Brain microvascular endothelial cell (primary cell): ENCODE results near the gene RIPOR3.
"Not testable (repeated sequence)": the region's sequence is repeated elsewhere in the genome, so short reads cannot be mapped to it uniquely, and the experiment has no call there.

Source experiments
- DNase-seq: peaks from one replicate; pipeline ENCODE4 v3.0.0-alpha.2; 2020
- H3K27ac ChIP-seq: fragments of 250-450 bp; sonication (Bioruptor Pico); 2 replicates; pipeline ENCODE4 v1.5.1; 2020; ENCODE audit warnings: mild to moderate bottlenecking, moderate library complexity
- H3K27me3 ChIP-seq: fragments of 250-450 bp; sonication (Bioruptor Pico); replicated peaks from 2 replicates; pipeline ENCODE4 v1.5.1; 2020; ENCODE audit warnings: mild to moderate bottlenecking
- H3K36me3 ChIP-seq: fragments of 250-450 bp; sonication (Bioruptor Pico); replicated peaks from 2 replicates; pipeline ENCODE4 v1.5.1; 2020; ENCODE audit warnings: mild to moderate bottlenecking
- H3K4me3 ChIP-seq: 2 replicates; pipeline ENCODE4 v1.5.1; 2011; ENCODE audit warnings: low read depth, mild to moderate bottlenecking, control low read depth, low read length, moderate library complexity
- in situ Hi-C: cut with HindIII; loops from 2 replicates; pipeline ENCODE4 v1.10.0; 2017; ENCODE audit warnings: low sequenced_read_pairs, low pct_ligation_motif_present
- TF ChIP-seq, protein P1 (sequence below): IDR thresholded peaks from 2 replicates; pipeline ENCODE4 v1.5.1; 2011; ENCODE audit warnings: low read depth, mild to moderate bottlenecking, moderate library complexity, low read length, control low read depth, inconsistent platforms; ENCODE audit errors: missing control alignments

Gene RIPOR3

DNA sequence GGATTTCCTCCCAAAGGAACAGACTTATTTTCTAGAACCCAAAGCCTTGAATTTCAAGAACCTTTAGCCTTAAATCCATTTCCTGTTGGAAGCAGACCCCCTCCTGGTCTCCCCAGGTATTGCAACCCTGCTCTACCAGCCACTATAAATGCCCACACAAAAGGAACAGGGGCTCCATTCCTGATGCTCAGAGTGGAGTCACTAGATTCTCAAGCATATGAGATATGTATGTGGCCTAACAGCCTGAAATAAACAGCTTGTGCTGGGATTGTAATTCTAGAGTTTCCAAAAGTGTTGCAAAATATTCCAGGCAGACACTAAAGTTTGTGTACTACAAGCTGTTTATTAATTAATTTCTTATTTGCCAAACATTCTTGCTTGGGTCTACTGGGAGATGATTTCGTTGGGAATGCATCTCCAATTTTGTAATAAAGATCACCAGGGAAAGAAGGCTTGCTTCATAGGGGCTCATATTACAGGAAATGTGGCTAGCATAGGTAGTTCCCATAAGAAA is 44.8 kb downstream of the RIPOR3 start:
- H3K36me3 ChIP-seq = no peaks in the 10 kb centered on the region
- H3K27ac ChIP-seq = peak overlapping the region; percentile 30
- in situ Hi-C loops = no loop called here
- DNase-seq = no peak
- H3K27me3 ChIP-seq = no peaks in the 10 kb centered on the region
- H3K4me3 ChIP-seq = no peak overlapping the region
- TF ChIP-seq, protein P1, sequence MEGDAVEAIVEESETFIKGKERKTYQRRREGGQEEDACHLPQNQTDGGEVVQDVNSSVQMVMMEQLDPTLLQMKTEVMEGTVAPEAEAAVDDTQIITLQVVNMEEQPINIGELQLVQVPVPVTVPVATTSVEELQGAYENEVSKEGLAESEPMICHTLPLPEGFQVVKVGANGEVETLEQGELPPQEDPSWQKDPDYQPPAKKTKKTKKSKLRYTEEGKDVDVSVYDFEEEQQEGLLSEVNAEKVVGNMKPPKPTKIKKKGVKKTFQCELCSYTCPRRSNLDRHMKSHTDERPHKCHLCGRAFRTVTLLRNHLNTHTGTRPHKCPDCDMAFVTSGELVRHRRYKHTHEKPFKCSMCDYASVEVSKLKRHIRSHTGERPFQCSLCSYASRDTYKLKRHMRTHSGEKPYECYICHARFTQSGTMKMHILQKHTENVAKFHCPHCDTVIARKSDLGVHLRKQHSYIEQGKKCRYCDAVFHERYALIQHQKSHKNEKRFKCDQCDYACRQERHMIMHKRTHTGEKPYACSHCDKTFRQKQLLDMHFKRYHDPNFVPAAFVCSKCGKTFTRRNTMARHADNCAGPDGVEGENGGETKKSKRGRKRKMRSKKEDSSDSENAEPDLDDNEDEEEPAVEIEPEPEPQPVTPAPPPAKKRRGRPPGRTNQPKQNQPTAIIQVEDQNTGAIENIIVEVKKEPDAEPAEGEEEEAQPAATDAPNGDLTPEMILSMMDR = peak; percentile 62

DNA sequence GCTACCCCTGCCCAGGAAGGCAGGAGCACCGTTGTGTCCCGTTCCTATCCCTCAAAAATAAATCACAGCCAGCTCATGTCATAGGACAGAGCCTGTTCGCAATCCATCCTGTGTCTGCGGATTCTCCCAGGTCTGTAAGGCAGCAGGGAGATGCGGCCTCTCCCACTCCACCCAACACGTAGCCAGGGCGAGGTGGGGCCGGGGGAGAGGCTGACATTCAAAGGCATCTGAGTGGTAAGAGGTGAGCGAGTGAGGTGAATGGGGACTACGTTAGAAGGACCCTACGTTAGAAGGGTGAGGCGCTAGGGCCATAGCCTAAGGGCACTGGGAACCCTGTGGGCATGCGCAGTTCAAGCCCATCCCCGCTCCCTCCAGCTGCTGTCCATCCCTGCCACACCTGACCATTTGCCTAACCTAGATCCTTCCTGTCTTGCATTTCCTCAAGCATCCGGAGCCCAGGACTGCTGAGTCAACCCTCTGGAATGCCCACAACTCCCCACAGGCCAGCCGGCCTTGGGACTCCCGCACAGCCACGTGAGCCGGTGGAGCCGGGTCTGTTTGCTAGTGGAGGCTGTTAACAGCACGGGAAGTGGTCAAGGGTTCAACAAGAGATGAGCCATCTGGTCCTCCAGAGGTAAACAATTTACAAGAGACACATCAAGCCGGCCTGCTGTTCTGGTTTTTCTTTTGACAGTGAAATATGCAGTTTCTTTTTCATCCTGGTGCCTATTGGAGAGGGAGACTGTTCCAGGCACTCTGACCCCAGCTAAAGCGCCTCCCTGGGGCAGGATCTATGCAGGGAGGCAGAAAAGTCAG is 45.9 kb downstream of the RIPOR3 start:
- in situ Hi-C loops = no loop called here
- TF ChIP-seq, protein P1 = no peak
- Histone ChIP-seq H3K27ac (peak overlapping the region; percentile 30), H3K4me3 (no peak overlapping the region), H3K27me3 (no peaks in the 10 kb centered on the region), H3K36me3 (no peaks in the 10 kb centered on the region)
- DNase-seq = peak; percentile 95

DNA sequence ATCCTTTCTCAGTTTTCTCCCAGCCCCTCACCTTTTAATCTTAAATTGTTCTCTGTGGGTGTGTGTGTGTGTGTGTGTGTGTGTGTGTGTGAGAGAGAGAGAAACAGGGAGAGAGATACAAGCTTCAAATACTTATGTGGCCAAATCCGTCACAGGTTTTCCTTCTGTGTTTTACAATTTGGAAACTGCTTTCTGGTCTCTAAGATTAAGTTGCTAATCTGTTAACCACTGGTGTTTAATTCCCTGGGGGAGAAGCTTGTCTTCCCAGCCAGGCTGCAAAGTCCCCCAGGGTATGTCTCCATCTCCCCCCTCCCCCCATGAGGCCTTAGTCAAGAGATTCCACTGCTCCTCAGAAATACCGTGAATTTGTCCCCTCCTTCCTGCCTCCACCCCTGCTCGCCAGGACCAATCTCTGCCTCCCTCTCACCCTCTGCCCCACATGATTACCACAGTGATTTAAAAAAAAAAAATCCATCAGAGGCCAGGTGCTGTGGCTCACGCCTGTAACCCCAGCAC is 49.0 kb downstream of the RIPOR3 start:
- Histone ChIP-seq H3K4me3 (no peak overlapping the region), H3K36me3 (no peaks in the 10 kb centered on the region), H3K27me3 (no peaks in the 10 kb centered on the region), H3K27ac (no peak overlapping the region)
- DNase-seq = no peak
- TF ChIP-seq, protein P1 = no peak
- in situ Hi-C loops = no loop called here

DNA sequence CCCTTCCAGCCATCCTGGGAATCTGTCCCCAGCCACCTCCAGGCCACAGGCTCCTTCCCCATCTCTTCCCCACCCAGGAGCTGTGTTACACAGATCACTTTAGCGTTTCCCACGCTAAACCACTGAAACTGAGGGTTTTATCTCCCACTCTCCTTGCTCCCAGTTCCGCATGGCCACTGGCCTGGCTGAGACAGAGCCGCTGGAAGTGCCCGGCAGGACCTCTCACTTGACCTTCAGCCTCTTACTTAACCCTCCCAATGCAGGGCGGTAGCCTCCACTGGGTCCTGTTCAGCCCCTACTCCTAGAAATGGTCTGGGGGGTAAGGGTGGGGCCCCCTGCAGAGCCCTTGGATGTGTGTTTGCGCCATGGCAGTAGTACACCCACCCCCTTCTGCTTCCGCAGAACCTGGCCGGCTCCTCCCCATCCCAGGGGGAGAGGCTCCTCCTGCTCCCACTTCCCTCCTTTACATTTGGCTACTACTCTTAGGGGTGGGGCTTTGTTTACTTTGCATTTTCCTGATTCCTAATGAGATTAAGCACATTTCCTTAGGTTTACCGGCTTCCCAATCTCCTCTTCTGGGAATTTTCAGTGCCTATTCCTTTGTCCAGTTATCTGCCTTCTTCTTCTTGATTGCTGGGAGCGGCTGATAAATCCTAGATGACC is 49.6 kb downstream of the RIPOR3 start:
- H3K27ac ChIP-seq, DNase-seq, in situ Hi-C loops, H3K27me3 ChIP-seq, H3K4me3 ChIP-seq, H3K36me3 ChIP-seq: not testable (repeated sequence)

DNA sequence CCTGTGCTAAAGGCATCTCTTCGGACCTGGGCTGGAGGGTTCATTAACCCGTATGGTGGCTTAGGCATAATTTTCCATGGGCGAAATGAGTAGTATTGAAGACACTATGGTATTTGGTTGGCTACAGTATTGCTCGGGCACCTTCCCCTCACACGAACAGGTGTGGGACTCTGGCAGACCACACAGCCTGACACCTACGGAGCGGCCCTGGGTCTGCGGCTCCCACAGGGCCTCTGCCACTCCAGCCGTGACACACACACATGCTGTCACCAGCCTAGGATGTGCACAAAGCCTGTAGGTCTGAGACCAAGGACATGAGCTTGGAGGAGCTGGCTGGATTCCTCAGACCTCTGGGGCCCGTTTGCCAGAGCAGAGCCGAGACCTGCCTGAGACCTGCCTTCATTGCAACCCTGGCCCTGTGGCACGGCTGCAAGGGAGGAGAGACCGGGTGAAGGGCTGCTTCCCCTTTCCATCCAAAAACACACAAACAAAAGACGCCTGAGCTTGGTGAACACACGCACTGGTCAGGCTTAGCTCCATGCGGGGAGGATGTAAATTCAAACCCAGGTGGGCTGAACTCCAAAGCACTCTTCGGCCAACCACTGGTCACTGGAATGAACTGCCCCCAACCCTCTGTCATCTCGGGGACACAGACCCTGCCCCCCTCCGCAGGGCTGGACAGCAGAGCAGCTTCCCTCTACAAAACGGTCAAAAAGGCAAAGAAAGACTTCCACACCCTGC is 51.2 kb downstream of the RIPOR3 start:
- DNase-seq, H3K27me3 ChIP-seq, H3K4me3 ChIP-seq, H3K27ac ChIP-seq, H3K36me3 ChIP-seq, in situ Hi-C loops: not testable (repeated sequence)

DNA sequence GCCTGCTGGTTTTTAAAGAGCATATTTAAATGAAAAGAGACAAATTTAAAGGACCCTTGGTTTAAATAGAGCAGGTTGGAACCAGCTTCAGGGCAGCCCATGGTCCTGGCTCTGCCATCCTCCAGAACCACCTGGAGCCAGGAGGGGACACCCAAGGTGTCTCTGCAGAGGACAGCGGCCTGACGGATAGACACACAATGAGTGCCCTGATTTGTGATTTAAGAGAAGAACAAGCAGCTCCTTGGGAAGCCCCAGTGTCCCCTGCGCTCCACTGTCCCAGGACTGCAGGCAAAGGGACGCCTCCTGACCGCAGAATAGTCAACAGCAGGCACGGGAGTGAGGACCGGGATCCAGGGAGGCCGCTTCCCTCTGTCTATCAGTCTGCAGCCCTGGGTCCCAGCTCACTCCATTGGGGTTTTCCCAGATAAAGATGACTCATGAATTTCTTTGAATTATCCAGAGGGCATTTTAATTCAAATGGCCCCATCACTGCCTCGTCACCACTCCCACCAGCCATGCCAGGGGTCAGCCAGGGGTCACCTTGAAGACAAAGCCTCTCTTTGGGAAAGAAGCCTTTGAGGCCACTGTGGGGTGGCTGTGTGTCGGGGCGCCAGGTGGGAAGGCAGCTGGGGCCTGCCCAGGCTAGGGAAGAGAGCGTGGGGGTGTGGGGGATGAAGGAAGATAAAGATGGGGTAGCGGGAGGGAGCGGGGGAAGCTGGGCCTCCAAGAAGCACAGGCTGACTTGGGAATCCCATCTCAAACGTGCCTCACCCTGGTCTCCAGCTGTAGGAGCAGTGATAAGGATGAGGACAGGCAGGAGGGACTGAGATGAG is 53.1 kb downstream of the RIPOR3 start:
- peak overlapping the region; percentile 58 for H3K27ac ChIP-seq
- H3K27me3 ChIP-seq, in situ Hi-C loops, H3K4me3 ChIP-seq, H3K36me3 ChIP-seq: not testable (repeated sequence)
- DNase-seq = peak; percentile 76
